Skeletal muscle tissue (tissue), 5 donors: ENCODE data around the gene XYLT2. TPM values are rescaled to one million over a fixed set of nuclear protein-coding genes. Genes with fewer than 3 reads are reported as not detected.
"Not testable (repeated sequence)": the region's sequence is repeated elsewhere in the genome, so short reads cannot be mapped to it uniquely, and the experiment has no call there.

Source experiments
- H3K27ac ChIP-seq: one replicate; pipeline ENCODE4 v1.7.0; 2013; ENCODE audit warnings: mild to moderate bottlenecking, low read depth, low read length, inconsistent platforms
- H3K27me3 ChIP-seq, 3 donors: one replicate each; pipeline ENCODE4 v1.7.0; 2013; ENCODE audit warnings: low read length in 3 of 3; ENCODE audit not compliant: control insufficient read depth in 3 of 3, insufficient read depth in 3 of 3
- H3K36me3 ChIP-seq, 3 donors: one replicate each; pipeline ENCODE4 v1.7.0; 2013; ENCODE audit warnings: low read length in 3 of 3; ENCODE audit not compliant: control insufficient read depth in 3 of 3, insufficient read depth in 3 of 3
- H3K4me1 ChIP-seq, 3 donors: one replicate each; pipeline ENCODE4 v1.7.0; 2013; ENCODE audit warnings: low read length in 3 of 3, mild to moderate bottlenecking in 3 of 3; ENCODE audit not compliant: control insufficient read depth in 3 of 3, insufficient read depth in 3 of 3
- H3K4me3 ChIP-seq, 3 donors: one replicate each; pipeline ENCODE4 v1.7.0; 2013; ENCODE audit warnings: low read length in 3 of 3
- H3K9ac ChIP-seq, 3 donors: one replicate each; pipeline ENCODE4 v1.7.0; 2013; ENCODE audit warnings: low read length in 3 of 3, mild to moderate bottlenecking in 3 of 3, moderate library complexity in 2 of 3, low read depth in 1 of 3
- H3K9me3 ChIP-seq, 3 donors: one replicate each; pipeline ENCODE4 v1.7.0; 2013; ENCODE audit warnings: low read length in 3 of 3; ENCODE audit not compliant: control insufficient read depth in 3 of 3
- small RNA-seq: library from RNA; depleted of rRNA; stranded (forward); fragments of <200 nt; gene quantifications from one replicate; pipeline ENCODE3, GENCODE V24; 2014
- total RNA-seq: library from RNA; depleted of rRNA; stranded (reverse); fragments of >200 nt; gene quantifications from one replicate; pipeline ENCODE4 v1.2.3, GENCODE V29; 2014
- donor health status: Osteomylitis.

XYLT2 gene
- total RNA-seq, 1 donor from 2014 or later, result 24.0 TPM

DNA sequence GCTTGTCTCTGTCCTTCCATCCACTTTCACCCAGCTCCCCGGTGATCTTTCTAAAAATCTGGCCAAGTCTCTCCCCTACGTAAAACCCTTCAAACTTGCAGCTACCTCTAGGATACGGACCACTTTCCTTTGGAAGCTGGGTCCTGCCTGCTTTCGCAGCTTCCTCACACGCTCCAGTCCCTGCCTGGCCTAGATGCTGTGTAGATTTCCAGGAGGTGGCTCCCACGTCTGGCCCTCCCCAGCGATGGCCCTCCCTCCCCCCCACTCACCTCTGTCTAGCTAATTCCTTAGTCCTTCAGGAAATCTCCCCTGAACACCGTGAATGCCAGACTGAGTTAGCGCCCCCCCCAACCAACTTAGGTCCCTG lies 52.0 kb downstream of the XYLT2 start:
- Histone ChIP-seq H3K27ac (no peak overlapping the region), H3K4me3 (peak overlapping the region; percentile 81 to 97 (median 96)), H3K36me3 (peaks cover 17 to 22% (median 19%) of the 10 kb centered on the region in 3 donors), H3K27me3 (no peaks in the 10 kb centered on the region), H3K9me3 (no peaks in the 10 kb centered on the region), H3K4me1 (peaks cover 15 to 31% (median 29%) of the 10 kb centered on the region in 3 donors), H3K9ac (peak overlapping the region in 2 of 3 donors; percentile 84 to 92)

- H3K27ac ChIP-seq, H3K27me3 ChIP-seq, H3K9ac ChIP-seq, H3K9me3 ChIP-seq, H3K4me3 ChIP-seq: not testable (repeated sequence)
- peaks cover 9 to 15% (median 12%) of the 10 kb centered on the region in 3 donors for H3K36me3 ChIP-seq
- H3K4me1 ChIP-seq, result peaks cover 15 to 31% (median 29%) of the 10 kb centered on the region in 3 donors
Observed at GRCh38 chr17:50398672-50399071, 52.7 kb downstream of the XYLT2 start.

GRCh38 chr17:50399591-50399990 lies 53.7 kb downstream of the XYLT2 start:
- H3K27me3 ChIP-seq, H3K4me3 ChIP-seq, H3K27ac ChIP-seq, H3K36me3 ChIP-seq, H3K9ac ChIP-seq, H3K9me3 ChIP-seq: not testable (repeated sequence)
- peaks cover 15 to 31% (median 27%) of the 10 kb centered on the region in 3 donors for H3K4me1 ChIP-seq

- H3K27me3 ChIP-seq, H3K27ac ChIP-seq, H3K4me3 ChIP-seq, H3K4me1 ChIP-seq, H3K36me3 ChIP-seq, H3K9me3 ChIP-seq, H3K9ac ChIP-seq: not testable (repeated sequence)
Observed at GRCh38 chr17:50405351-50405750, 59.4 kb downstream of the XYLT2 start.

GRCh38 chr17:50406578-50406977 lies 60.7 kb downstream of the XYLT2 start:
- Histone ChIP-seq H3K36me3 (no peaks in the 10 kb centered on the region), H3K4me1 (no peaks in the 10 kb centered on the region), H3K9ac (no peak overlapping the region), H3K4me3 (no peak overlapping the region), H3K9me3 (no peaks in the 10 kb centered on the region), H3K27ac (no peak overlapping the region), H3K27me3 (peaks cover 0 to 4% (median 3%) of the 10 kb centered on the region in 3 donors)

- Histone ChIP-seq H3K4me1 (no peaks in the 10 kb centered on the region), H3K9ac (no peak overlapping the region), H3K4me3 (no peak overlapping the region), H3K9me3 (no peaks in the 10 kb centered on the region), H3K36me3 (no peaks in the 10 kb centered on the region), H3K27ac (no peak overlapping the region), H3K27me3 (peaks cover 0 to 4% (median 3%) of the 10 kb centered on the region in 3 donors)
Observed at GRCh38 chr17:50407921-50408320, 62.0 kb downstream of the XYLT2 start.

Small RNA genes lying within 50 kb of the gene (small RNA-seq; reads per million reads assigned to genes)
- gene RF00019, result not detected

Other genes with a start within 250 kb of the XYLT2 start
- 1.0 TPM for gene SAMD14, start 216.0 kb upstream of the XYLT2 start, total RNA-seq
- gene PPP1R9B, start 195.4 kb upstream of the XYLT2 start, total RNA-seq, result 19.3 TPM
- gene SGCA, start 180.1 kb upstream of the XYLT2 start, total RNA-seq, result 158 TPM
- gene COL1A1, start 144.5 kb upstream of the XYLT2 start, total RNA-seq, result 3,450 TPM
- gene TMEM92, start 71.7 kb upstream of the XYLT2 start, total RNA-seq, result not detected
- gene MRPL27, start 27.1 kb downstream of the XYLT2 start, total RNA-seq, result 65.2 TPM
- gene EME1, start 27.1 kb downstream of the XYLT2 start, total RNA-seq, result 2.1 TPM
- gene LRRC59, start 51.4 kb downstream of the XYLT2 start, total RNA-seq, result 43.3 TPM
- 51.1 TPM for gene ACSF2, start 80.1 kb downstream of the XYLT2 start, total RNA-seq
- 1.6 TPM for gene CHAD, start 122.8 kb downstream of the XYLT2 start, total RNA-seq
- 12.0 TPM for gene RSAD1, start 132.7 kb downstream of the XYLT2 start, total RNA-seq
- gene MYCBPAP, start 162.3 kb downstream of the XYLT2 start, total RNA-seq, result under 0.01 TPM
- not detected for gene EPN3, start 186.6 kb downstream of the XYLT2 start, total RNA-seq
- 27.7 TPM for gene SPATA20, start 201.0 kb downstream of the XYLT2 start, total RNA-seq
- 3.7 TPM for gene CACNA1G, start 214.6 kb downstream of the XYLT2 start, total RNA-seq